GM12872 (cell line): ENCODE results near the gene CCL28.

Experiments
- CTCF ChIP-seq: IDR thresholded peaks from 3 replicates; pipeline ENCODE4 v1.5.1; 2011; ENCODE audit warnings: low read depth, mild to moderate bottlenecking, low read length, moderate library complexity; ENCODE audit not compliant: insufficient read depth

CCL28 gene

GRCh38 chr5:43429016-43429415, 16.8 kb upstream of the CCL28 start:
- TF ChIP-seq CTCF, result no peak

- no peak for TF ChIP-seq CTCF
Observed at GRCh38 chr5:43427306-43427705, 15.1 kb upstream of the CCL28 start.

DNA sequence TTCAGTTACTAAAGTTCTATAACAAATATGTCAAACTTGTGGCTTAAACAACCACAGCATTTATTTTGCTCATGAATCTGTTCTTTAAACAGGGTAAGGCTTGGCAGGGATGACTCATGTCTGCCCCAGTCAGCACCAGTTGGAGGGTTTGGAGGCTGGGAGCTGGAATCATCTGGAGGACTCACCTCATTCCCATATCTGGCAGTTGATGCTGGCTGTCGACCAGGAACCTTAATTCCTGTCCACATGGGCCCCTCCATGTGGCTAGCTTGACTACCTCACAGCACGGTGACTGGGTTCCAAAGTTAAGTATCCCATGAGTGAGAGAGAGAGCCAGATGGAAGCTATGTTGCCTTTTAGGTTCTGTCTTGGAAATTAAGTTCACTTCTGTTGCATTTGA, 13.8 kb upstream of the CCL28 start:
- TF ChIP-seq CTCF, result no peak

- TF ChIP-seq CTCF, result no peak
Observed at GRCh38 chr5:43422143-43422542, 10.0 kb upstream of the CCL28 start.

GRCh38 chr5:43421450-43422133, 9.4 kb upstream of the CCL28 start:
- no peak for TF ChIP-seq CTCF

DNA sequence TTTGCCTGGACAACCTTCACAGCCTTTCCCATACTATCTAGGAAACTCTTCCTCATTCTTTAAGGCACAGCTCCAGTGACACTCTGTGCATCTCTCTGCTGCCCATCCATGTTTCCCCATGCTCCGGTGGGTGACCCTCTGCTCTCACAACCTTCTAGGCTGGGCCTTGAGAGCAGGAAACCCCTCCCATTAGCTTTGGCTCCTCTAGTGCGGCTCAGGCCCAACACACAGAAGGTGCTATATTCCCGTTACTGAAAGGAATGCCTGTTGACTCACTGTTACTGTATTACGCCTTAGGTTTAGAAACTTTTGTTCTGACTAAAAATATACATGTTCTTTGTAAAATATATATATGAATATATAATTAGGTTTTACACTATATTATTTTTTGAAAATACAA, 8.1 kb upstream of the CCL28 start:
- no peak for TF ChIP-seq CTCF

DNA sequence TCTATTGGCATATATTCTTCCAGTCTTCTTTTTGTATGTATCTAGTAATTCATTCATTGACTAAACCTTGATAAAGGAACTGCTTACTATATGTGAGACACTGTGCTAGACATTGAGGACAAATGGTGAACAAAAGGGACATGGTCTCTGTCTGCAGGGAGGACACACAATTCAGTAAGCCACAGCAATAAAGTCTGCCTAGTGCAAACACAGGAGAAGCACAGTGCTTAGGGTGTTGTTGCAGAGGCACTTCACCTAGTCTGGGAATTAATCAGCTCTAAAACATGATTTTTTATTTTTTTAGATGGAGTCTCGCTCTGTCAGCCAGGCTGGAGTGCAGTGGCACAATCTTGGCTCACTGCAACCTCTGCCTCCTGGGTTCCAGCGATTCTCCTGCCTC, 6.4 kb upstream of the CCL28 start:
- no peak for TF ChIP-seq CTCF
